Naive B cell (primary cell): ENCODE data around the gene PCBP3. TPM values are rescaled to one million over a fixed set of nuclear protein-coding genes. Genes with fewer than 3 reads are reported as not detected.

Experiments used
- ATAC-seq, 2 donors: fragments of 150-1000 bp; cut with Tn5 transposase; 2 replicates each; pipeline ENCODE4 v1.10.0; 2021; ENCODE audit warnings: low read depth in 2 of 2, mild to moderate bottlenecking in 2 of 2, moderate library complexity in 2 of 2
- DNase-seq: peaks from one replicate; pipeline ENCODE4 v3.0.0; 2022
- H3K27ac Mint-ChIP-seq, 6 donors: one replicate each; pipeline ENCODE4 v1.8.0; 2020 to 2022; ENCODE audit warnings: mild to moderate bottlenecking in 6 of 6, mixed read lengths in 6 of 6, moderate library complexity in 5 of 6, inconsistent platforms in 2 of 6
- H3K27me3 Mint-ChIP-seq, 3 donors: one replicate each; pipeline ENCODE4 v1.8.0; 2021 to 2022; ENCODE audit warnings: mixed read lengths in 3 of 3, mild to moderate bottlenecking in 1 of 3
- H3K36me3 Mint-ChIP-seq, 2 donors: one replicate each; pipeline ENCODE4 v1.8.0; 2020 to 2022; ENCODE audit warnings: mixed read lengths in 2 of 2, inconsistent platforms in 1 of 2, mild to moderate bottlenecking in 1 of 2
- H3K4me1 Mint-ChIP-seq, 3 donors: one replicate each; pipeline ENCODE4 v1.8.0; 2020 to 2022; ENCODE audit warnings: mixed read lengths in 3 of 3, inconsistent platforms in 1 of 3, mild to moderate bottlenecking in 1 of 3, moderate library complexity in 1 of 3
- H3K4me3 Mint-ChIP-seq, 8 donors: one replicate each; pipeline ENCODE4 v1.8.0; 2020 to 2022; ENCODE audit warnings: mild to moderate bottlenecking in 8 of 8, mixed read lengths in 8 of 8, moderate library complexity in 8 of 8, inconsistent platforms in 2 of 8
- H3K9me3 Mint-ChIP-seq, 7 donors: one replicate each; pipeline ENCODE4 v1.8.0; 2020 to 2022; ENCODE audit warnings: mixed read lengths in 7 of 7, mild to moderate bottlenecking in 5 of 7, inconsistent platforms in 2 of 7, moderate library complexity in 1 of 7
- polyA plus RNA-seq, 6 donors: library from polyadenylated mRNA; unstranded; fragments of 300-500 nt; fragmentation: Illumina TruSeq; gene quantifications; one replicate each; pipeline ENCODE4 v1.2.3, GENCODE V29; 2021; ENCODE audit warnings: low read depth in 6 of 6

Gene PCBP3
- polyA plus RNA-seq, 6 donors from 2014 or later, result 0.60 to 1.5 (median 0.93) TPM; not detected in 2

DNA sequence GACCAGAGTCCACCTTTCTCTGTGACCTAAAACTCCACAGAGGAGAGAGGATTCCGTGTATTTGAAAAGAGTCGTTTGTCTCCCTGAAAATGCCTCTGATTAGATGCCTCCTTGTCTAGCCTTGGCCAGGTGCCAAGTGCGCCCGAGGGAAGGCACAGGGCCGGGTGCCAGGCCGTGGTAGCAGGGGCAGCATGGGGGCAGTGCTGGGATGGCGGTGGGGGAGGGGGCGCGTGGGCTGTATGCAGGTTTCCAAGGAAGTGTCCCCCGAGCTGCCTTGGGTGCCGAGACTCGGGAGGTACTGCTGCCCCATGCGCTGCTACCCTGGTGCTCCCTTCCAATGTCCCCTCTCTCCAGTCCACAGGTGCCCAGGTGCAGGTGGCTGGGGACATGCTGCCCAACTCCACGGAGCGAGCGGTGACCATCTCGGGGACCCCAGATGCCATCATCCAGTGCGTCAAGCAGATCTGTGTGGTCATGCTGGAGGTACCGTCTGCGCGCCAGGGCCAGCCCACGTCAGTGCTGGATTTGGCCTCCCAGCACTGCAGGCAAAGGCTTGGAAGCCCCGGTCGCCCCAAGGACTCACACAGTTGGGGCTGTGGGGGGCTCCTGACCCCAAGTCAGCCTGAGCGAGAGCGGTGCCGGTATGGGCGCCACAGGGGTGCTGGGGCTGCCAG is 267.2 kb downstream of the PCBP3 start:
- H3K4me1 Mint-ChIP-seq, result no peaks in the 10 kb centered on the region
- no peaks in the 10 kb centered on the region for H3K36me3 Mint-ChIP-seq
- H3K4me3 Mint-ChIP-seq, result no peak overlapping the region
- H3K9me3 Mint-ChIP-seq, result no peaks in the 10 kb centered on the region
- DNase-seq (no peak), ATAC-seq (no peak)
- no peak overlapping the region for H3K27ac Mint-ChIP-seq
- H3K27me3 Mint-ChIP-seq, result peaks cover 0 to 16% (median 0%) of the 10 kb centered on the region in 3 donors

DNA sequence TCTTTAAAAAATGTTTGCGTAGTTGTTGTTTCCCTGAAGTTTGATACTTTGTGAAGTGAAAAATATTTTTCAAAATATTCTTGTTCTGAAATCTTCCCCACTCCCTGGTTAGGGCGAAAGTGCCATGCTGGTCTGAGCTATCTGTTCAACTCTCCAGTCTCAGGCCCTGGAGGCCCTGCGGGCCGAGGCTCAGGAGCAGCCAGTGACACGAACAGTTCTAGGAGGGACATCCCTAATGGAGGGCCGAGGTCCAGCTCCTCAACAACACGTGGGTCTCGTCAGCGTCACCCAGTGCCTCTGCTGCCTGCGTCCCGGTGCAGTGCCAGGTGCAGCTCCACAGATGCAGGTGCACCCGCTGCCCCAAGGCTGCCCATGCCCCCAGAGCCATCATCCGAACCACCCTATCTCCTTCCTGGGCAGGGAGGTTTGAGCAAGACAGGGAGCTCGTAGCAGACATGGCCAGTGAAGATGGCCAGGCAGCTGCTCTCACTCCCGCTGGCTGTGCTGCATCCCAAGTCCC is 268.3 kb downstream of the PCBP3 start:
- no peak overlapping the region for H3K27ac Mint-ChIP-seq
- ATAC-seq (no peak), DNase-seq (no peak)
- no peaks in the 10 kb centered on the region for H3K4me1 Mint-ChIP-seq
- peaks cover 0 to 16% (median 0%) of the 10 kb centered on the region in 3 donors for H3K27me3 Mint-ChIP-seq
- no peaks in the 10 kb centered on the region for H3K36me3 Mint-ChIP-seq
- H3K9me3 Mint-ChIP-seq, result no peaks in the 10 kb centered on the region
- H3K4me3 Mint-ChIP-seq, result no peak overlapping the region

DNA sequence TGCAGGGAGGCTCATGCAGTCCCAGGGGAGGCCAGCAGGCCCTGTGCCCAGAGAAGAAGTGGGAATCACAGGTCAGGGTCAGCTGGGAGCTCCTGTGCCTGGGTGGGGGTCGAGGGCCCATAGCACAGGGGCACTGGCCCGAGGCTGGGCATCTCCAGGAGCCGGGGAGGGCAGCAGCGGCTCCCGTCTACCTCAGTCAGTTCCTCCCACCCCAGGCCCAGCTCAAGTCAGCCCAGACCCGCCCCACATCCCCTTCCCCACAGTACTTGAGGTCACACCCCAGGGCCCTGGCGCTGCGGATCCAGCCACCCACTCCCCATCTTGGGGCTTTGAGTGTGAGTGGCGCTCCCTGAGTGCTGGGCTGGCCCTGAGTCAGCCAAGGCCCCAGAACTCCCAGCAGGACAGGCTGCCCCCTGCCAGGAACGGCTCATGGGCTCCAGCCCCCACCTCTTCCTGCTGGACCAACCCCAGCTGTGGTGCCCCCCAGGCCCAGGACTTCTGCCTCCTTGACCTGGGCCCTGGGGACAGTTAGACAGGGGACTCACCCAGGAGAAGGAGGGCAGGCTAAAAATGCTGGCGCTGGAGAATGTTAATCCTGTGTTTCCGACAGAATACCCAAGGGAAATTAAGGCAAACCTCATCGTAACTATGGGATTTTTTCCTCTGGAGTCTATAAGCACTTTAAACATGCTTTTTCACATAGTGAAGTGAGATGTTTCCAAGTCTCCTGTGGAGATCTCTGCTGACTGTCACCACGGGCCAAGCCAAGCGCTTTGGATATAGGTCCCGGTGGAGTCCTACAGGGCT is 269.3 kb downstream of the PCBP3 start:
- no peaks in the 10 kb centered on the region for H3K36me3 Mint-ChIP-seq
- H3K4me1 Mint-ChIP-seq, result no peaks in the 10 kb centered on the region
- DNase-seq (no peak), ATAC-seq (no peak)
- H3K9me3 Mint-ChIP-seq, result no peaks in the 10 kb centered on the region
- peaks cover 0 to 16% (median 0%) of the 10 kb centered on the region in 3 donors for H3K27me3 Mint-ChIP-seq
- H3K27ac Mint-ChIP-seq, result no peak overlapping the region
- no peak overlapping the region for H3K4me3 Mint-ChIP-seq

DNA sequence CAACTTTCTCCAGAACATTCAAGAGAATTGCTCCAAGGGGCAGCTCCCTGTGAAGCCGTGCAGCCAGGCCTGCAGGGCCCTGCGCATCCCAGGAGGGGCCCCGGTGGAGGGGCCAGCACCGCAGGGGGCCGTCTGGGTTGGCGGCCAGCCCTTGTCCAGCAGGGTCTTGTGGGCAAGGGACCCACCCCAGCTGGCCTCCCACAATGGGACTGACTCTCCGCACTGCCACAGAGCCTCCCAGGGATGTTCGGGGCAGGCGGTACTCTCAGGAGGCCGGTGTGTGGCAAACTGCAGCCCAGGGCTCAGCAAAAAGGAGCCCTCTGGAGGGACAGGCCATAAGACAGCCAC is 269.9 kb downstream of the PCBP3 start:
- no peaks in the 10 kb centered on the region for H3K36me3 Mint-ChIP-seq
- no peak overlapping the region for H3K27ac Mint-ChIP-seq
- ATAC-seq, result no peak
- no peaks in the 10 kb centered on the region for H3K4me1 Mint-ChIP-seq
- no peak overlapping the region for H3K4me3 Mint-ChIP-seq
- peaks cover 0 to 16% (median 0%) of the 10 kb centered on the region in 3 donors for H3K27me3 Mint-ChIP-seq
- no peaks in the 10 kb centered on the region for H3K9me3 Mint-ChIP-seq
- no peak for DNase-seq

DNA sequence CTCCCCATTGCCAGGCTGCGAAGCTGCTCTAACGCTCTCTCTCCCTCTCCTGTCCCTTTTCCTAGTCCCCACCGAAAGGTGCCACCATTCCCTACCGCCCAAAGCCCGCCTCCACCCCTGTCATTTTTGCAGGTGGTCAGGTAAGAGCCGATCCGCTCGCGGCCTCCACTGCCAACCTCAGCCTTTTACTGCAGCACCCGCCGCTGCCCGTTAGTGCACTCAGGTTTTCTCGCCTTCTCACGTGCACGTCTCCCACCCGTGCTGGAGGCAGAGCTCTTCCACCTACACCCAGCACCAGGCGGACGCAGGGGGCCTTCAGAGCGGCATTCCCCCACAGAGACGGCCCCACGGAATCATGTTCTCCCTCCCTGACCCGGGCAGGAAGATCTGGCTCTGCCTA is 270.4 kb downstream of the PCBP3 start:
- DNase-seq, result no peak
- no peaks in the 10 kb centered on the region for H3K4me1 Mint-ChIP-seq

GRCh38 chr21:45914321-45914845 is 270.9 kb downstream of the PCBP3 start:
- Mint-ChIP-seq H3K4me3 (no peak overlapping the region), H3K9me3 (no peaks in the 10 kb centered on the region), H3K4me1 (no peaks in the 10 kb centered on the region), H3K27me3 (peaks cover 0 to 12% (median 0%) of the 10 kb centered on the region in 3 donors), H3K36me3 (no peaks in the 10 kb centered on the region), H3K27ac (peak overlapping the region in 1 of 6 donors; percentile 81)
- DNase-seq (no peak), ATAC-seq (no peak)

More for the DNA sequence above, 270.4 kb downstream of the PCBP3 start:
- Mint-ChIP-seq H3K4me3 (no peak overlapping the region), H3K9me3 (no peaks in the 10 kb centered on the region), H3K27me3 (peaks cover 0 to 16% (median 0%) of the 10 kb centered on the region in 3 donors), H3K36me3 (no peaks in the 10 kb centered on the region), H3K27ac (no peak overlapping the region)
- ATAC-seq, result no peak

DNA sequence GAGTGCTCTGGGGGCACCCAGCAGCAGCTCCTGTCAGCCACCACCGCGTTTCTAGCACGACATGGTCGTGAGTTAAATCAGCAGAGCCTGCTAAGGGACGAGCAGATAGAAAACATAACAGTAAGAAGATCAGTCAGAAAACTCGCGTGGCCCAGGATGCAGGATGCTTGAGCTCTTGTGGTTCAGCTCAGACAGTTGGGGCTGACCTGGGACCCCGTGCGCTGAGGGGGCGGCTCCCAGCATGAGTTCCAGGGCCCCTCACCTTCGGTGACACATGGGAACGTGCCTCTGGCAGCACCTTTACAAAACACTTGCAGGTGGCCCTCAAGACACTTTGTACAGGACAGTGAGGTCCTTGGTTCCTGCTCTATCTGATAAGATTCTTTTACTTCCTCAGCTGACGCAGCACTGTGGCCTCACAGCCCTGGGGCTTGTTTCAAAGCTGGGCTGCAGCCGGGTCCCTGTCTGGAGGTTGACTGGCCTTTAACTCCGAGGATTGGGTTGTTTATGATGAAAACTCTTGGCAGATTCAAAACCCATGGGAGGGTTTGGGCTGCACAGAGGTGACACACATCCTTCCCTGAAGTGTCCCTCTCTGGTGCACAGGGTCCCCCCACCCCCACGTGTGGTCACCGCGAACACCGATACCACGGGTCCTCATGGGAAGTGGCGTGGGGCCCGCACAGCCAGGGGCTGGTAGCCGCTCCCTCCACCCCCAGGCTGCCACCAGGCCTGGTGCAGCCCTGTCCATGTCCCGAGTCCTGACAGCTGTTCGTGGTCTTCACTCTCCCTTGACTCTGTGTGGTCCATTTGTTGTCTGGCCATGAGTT is 272.7 kb downstream of the PCBP3 start:
- H3K36me3 Mint-ChIP-seq, result no peaks in the 10 kb centered on the region
- no peaks in the 10 kb centered on the region for H3K9me3 Mint-ChIP-seq
- H3K4me1 Mint-ChIP-seq, result no peaks in the 10 kb centered on the region
- DNase-seq, result no peak
- no peak for ATAC-seq
- H3K4me3 Mint-ChIP-seq, result no peak overlapping the region
- peaks cover 0 to 12% (median 3%) of the 10 kb centered on the region in 3 donors for H3K27me3 Mint-ChIP-seq
- H3K27ac Mint-ChIP-seq, result peak overlapping the region in 1 of 6 donors; percentile 72

DNA sequence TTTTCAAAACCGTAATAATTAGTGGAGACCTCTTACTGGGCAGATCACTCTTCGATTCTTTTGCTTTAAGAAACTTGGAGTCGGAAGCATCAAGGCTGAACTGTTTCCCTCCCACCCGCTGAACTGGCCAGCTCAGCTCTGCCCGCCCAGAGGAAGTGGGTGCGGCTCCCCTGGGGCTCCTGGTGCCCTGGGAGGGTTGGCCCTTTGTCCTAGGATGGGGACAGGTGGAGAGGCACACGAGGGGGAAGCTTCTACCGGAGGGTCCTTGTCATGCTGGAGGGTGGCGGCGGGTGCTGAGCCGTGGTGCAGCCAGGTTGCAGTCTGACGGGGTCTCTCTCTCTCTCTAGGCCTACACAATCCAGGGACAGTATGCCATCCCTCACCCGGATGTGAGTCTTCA is 273.7 kb downstream of the PCBP3 start:
- H3K4me1 Mint-ChIP-seq, result no peaks in the 10 kb centered on the region
- H3K9me3 Mint-ChIP-seq, result no peaks in the 10 kb centered on the region
- no peak overlapping the region for H3K27ac Mint-ChIP-seq
- no peaks in the 10 kb centered on the region for H3K36me3 Mint-ChIP-seq
- ATAC-seq (no peak), DNase-seq (no peak)
- H3K4me3 Mint-ChIP-seq, result no peak overlapping the region
- peaks cover 0 to 12% (median 3%) of the 10 kb centered on the region in 3 donors for H3K27me3 Mint-ChIP-seq

DNA sequence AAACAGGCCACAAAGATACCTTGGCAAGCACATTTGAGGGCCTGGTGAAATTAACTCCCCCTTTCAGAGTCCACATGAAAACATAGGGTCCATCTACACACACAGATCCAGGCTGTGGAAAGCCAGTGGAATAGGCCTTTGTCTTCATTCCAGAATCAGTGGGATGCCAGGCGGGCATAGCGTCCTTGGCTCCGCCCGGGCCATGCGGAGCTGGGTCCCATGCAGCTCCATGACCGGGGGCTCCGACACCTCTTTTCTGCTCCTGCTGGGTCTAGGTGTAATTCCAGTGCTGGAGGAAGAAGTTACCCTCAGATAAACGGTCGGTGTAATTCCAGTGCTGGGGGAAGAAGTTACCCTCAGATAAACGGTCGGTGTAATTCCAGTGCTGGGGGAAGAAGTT is 274.5 kb downstream of the PCBP3 start:
- H3K36me3 Mint-ChIP-seq, result no peaks in the 10 kb centered on the region
- no peak overlapping the region for H3K4me3 Mint-ChIP-seq
- ATAC-seq (no peak), DNase-seq (no peak)
- no peaks in the 10 kb centered on the region for H3K4me1 Mint-ChIP-seq
- no peak overlapping the region for H3K27ac Mint-ChIP-seq
- peaks cover 0 to 12% (median 3%) of the 10 kb centered on the region in 3 donors for H3K27me3 Mint-ChIP-seq
- H3K9me3 Mint-ChIP-seq, result no peaks in the 10 kb centered on the region

DNA sequence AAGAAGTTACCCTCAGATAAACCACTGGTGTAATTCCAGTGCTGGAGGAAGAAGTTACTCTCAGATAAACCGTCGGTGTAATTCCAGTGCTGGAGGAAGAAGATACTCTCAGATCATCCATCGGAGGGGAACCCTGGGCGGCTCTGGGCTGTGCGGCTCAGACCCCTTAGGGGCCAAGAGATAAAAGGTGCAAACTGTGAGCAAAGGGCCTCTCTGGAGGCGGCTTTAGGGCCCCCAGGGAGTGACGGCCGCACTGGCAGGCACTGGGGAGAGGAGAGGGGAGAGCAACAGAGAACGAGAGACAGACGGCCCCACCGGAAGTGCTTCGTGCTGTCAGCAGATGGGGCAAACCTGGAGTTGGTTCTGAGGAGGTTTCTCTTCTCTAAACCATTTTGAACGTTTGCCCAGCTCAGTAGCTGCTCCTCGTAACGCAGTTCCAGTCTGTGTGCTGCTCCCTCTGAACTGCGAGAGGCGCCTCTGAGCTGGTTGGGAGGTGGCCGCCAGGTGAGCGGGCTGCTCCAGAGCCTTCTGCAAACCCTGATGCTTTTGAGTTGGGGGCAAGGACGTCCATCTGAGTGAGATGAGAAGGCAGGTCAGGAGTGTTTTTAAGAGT is 275.4 kb downstream of the PCBP3 start:
- Mint-ChIP-seq H3K9me3 (no peaks in the 10 kb centered on the region), H3K36me3 (no peaks in the 10 kb centered on the region), H3K27ac (no peak overlapping the region), H3K27me3 (peaks cover 0 to 12% (median 3%) of the 10 kb centered on the region in 3 donors), H3K4me3 (peak overlapping the region in 1 of 8 donors; percentile 52), H3K4me1 (no peaks in the 10 kb centered on the region)
- DNase-seq (no peak), ATAC-seq (no peak)

GRCh38 chr21:45919593-45919992 is 276.1 kb downstream of the PCBP3 start:
- DNase-seq, result no peak
- Mint-ChIP-seq H3K27ac (no peak overlapping the region), H3K36me3 (no peaks in the 10 kb centered on the region), H3K4me3 (no peak overlapping the region), H3K27me3 (peaks cover 0 to 9% (median 3%) of the 10 kb centered on the region in 3 donors), H3K4me1 (no peaks in the 10 kb centered on the region), H3K9me3 (no peaks in the 10 kb centered on the region)
- no peak for ATAC-seq

DNA sequence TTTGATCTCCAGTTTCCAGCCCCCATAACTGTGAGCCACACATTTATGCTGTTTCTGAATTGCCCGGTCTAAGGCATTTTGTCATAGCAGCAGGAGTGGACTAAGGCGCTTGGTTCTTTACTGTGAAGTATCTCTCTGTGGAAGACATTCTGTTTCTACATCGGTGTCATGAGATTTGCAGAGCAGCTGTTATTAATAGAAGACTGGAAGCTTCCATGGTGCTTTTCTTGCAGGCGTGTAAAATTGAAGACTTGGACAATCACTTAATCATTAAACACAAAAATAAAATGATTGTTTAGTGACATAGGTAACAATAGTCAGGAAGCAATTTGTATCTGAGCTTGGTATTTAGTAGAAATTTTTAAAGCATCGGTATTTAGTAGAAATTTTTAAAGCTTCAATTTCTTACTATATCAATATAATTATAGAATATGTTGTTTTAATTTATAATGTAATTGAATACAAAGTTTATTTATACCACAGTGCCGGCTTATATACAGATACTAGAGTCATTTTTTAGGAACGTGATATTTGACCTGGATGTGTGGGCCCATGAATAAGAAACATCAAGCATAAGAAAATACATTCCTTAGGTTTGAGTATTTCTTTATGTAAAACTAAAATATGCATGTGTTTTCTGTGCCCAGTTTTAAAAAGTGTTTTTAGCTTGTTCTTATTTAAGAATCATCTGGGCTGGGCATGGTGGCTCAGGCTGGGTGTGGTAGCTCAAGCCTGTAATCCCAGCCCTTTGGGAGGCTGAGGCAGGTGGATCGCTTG is 277.5 kb downstream of the PCBP3 start:
- Mint-ChIP-seq H3K27me3 (peaks cover 0 to 3% (median 0%) of the 10 kb centered on the region in 3 donors), H3K9me3 (no peaks in the 10 kb centered on the region), H3K4me1 (no peaks in the 10 kb centered on the region), H3K4me3 (no peak overlapping the region), H3K27ac (no peak overlapping the region), H3K36me3 (no peaks in the 10 kb centered on the region)
- ATAC-seq (no peak), DNase-seq (no peak)
